GM19468 (cell line): ENCODE measurements around the gene PLPP7.
"Not testable (repeated sequence)": the region's sequence is repeated elsewhere in the genome, so short reads cannot be mapped to it uniquely, and the experiment has no call there.

Source experiments
- ATAC-seq: cut with Tn5 transposase; IDR thresholded peaks from one replicate; pipeline ENCODE4 v1.9.1; 2021; ENCODE audit warnings: mild to moderate bottlenecking, moderate library complexity, moderate number of reproducible peaks; ENCODE audit not compliant: unreplicated experiment; ENCODE audit errors: extremely low read depth

PLPP7 gene

DNA sequence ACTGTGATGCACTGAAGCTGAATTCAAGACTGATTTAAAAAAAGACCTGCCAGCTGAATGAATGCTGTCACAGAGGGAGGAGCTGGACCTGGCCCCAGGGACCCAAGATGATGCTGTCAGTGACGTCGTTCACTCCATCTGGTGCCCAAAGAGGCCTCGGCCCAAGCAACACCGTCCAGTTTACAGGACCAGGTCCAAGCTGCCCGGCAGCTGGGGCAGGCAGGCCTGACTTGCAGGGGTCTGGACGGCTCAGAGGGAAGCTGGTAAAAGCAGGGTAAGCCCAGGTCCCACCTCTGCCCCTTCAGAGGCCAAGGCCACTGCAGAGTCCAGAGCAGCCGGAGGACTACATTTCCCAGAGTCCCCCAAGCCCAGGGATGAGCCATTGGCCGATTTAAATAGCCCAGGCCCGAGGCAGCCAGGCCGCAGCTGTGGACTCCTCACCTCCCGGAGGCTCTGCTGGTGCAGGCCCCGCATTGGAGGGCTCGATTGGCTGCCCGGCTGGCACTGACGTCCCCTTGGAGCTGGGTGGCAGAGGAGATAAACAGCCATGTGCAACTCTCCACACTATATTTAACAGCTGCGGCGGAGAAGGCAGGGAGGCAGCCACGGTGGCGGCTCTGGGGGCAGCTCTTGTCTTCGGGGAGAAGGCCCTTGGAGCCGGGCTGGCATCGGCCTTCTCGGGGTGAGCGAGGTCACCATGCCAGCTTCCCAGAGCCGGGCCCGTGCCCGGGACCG is at the start of gene PLPP7:
PLPP7 (plus strand) TSS at position 423 of the 735 bp plus-strand sequence; CDS start at position 698, 275 bp downstream.
- no peak for ATAC-seq

DNA sequence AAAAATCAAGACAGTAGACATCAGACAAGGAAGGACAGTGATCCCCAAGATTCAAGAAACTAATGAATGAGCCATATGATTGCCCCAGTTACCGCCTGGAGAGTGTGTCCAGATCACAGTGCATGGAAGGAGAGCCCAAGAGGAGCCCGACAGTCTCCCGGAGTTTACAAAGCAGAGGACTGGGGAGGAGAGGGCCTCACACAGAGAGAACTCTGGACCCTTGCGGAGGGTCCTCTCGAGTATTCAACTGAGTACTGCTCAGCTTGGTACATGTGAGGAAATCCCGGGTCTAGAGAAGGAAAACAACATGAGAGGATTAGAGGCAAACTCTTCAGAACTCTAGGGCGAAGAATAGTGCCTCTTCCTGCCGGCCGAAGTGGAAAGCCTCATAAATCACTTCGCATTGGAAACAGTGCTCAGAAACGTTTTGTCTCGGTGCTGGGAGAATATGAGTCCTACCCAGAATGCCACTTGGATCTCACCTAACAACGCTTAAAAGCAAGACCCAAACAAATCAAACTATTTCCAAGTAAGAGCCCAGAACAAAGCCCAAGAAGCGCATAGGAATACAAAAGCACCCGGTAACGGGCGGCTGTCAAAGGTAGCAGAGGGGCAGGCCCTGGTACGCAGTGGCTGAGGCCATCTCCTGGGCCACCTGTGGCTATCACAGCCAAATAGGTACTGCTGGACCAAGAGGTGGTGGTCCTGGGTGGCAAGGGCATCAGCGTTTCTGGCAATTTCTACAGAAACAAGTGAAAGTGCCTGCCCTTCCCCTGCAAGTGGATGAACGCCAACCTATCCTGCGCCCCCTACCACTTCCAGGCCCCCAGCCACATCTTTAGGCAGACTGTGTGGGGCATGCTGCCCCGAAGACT is 49.2 kb upstream of the PLPP7 start:
- no peak for ATAC-seq

DNA sequence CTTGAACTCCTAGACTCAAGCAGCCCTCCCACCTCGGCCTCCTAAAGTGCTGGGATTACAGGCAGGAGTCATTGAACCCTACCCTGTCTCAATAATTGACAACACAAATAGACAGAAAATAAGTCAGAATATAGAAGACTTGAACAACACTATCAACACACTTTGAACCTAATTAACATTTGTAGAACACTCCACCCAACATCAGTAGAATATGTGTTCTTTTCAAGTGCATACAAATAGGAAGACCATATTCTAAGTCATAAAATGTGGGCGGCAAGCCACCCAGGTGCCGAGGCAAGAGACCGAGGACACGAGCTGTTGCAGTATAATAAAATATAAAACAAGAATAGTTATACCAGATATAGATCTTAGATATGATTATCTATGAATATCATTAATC is 45.2 kb upstream of the PLPP7 start:
- ATAC-seq = not testable (repeated sequence)

DNA sequence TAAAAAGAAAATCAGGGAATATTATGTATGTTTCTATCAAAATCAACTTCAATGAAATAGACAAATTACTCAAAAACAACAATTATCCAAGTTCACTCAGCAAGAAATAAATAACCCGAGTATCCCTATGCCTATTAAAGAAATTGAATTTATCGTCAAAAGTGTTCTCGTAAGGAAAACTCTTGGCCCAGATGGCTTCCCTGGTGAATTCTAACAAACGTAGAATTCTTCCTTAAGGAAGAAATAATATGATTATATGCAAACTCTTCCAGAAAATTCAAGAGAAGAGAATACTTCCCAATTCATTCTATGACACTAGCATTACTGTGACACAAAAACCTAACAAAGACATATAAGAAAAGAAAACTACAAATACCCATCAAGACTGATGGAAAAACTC is 42.9 kb upstream of the PLPP7 start:
- ATAC-seq = no peak

DNA sequence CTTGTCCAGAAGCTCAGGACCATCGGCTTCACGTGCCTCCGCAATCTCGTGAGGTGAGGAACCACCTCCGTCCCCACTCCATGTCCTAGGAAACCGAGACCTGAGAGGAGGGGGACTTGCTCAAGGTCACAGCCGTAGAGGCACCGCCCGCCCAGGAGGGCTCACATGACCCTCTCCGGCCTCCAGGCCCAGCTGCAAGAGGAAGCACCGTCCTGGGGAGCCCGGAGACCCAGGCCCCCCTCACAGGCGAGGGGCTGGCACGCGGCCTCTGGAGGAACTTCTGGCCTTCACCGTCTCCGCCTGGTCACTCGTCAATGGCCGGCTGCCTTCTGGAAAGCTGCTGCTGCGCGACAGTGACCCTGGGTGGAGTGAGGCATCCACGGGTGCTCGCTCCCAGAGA is 37.4 kb upstream of the PLPP7 start:
- no peak for ATAC-seq

DNA sequence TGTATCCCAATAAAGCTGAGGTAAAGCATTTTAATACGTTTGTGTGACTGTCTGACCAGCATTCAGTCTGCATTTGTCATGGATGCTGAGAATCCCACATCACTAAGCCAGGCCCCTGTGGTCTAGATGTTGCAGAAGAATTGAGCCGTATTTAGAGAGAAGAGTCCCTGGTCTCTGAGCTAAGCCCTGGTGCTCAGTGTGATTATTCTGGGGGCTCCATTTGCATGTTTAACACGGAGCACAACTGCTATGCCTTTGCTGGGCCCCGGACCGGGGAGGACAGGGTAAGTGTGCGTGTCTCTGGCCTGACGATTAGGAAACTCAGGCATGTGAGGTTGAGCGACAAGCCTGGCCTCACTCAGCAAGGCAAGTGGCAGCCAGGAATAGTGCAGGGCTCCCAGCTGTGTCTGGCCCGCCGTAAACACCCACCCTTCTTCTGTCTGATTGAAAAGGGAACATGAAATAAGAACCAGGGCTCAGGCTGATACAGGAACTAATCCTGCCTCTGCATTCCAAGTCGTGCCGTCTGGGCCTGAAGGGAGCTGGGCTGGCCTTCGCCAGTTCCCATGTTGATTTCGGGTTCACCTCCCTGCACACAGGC is 35.5 kb upstream of the PLPP7 start:
- ATAC-seq = no peak

DNA sequence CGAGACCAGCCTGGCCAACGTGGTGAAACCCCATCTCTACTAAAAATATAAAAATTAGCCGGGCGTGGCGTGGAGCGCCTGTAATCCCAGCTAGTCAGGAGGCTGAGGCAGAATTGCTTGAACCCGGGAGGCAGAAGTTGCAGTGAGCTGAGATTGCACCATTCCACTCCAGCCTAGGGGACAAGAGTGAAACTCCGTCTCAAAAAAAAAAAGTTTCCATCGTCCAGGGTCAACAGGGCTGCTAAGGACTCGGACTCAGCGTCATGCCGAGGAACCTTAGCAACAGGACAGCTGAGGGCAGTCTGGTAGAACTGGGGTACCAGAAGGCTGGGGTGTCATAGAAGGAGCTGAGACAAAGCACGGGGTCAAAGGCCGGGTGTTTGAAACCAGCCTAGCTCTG is 34.9 kb upstream of the PLPP7 start:
- no peak for ATAC-seq

DNA sequence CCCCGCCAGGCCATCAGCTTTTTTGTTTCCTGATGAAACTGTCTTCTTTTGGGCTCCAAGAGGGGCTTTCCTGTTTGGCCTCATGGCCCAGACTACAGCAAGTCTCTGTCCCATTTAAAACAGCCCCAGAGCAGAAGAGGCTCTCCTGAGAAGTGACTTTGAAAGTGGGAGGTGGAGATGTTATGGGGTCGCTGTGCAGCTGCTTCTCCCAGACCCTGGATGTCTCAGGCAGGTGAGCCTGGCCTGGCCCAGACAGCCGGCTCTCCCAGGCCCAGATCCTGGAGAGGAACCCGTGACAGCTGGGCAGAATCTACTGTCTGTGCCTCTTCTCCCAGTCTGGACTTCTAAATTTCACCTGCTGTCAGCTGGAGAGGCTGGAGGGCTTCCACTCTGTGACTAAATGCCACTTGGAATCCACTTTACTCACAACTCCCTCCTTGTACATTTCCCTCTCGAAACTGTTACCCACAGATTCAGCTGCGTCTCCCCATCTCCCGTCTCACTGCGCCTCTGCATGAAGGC is 33.8 kb upstream of the PLPP7 start:
- no peak for ATAC-seq

DNA sequence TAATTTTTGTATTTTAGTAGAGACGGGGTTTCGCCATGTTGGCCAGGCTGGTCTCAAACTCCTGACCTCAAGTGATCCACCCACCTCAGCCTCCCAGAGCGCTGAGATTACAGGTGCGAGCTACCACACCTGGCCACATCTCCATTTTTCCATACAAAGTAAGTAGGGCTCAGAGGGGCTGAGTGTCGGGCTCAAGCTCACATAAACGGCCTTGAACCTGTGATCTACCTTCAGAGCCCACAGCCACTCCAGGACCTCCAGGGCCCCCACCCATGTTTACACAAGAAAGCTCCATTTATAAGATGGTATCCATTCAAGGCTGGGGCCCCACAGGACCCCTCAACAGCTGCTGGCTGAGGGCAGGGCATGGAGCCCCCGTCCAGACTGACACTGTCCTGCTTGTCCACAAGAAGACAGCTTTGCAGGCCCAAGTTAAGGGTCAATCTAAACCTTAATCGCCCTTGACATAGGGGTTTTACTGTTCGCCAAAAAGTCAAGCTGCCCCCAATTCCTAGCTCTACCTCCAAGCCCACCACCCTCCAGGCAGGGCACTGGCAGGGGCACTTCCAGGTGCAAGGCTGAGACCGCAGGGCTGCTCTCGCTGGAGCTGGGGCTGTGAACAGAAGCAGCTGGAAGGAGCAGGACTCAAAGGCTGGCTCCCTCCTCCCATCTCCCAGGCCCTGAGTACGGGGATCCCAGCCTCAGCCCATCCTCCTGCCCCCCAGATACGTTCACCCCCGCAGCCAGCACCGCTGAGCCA is 32.1 kb upstream of the PLPP7 start:
- no peak for ATAC-seq

DNA sequence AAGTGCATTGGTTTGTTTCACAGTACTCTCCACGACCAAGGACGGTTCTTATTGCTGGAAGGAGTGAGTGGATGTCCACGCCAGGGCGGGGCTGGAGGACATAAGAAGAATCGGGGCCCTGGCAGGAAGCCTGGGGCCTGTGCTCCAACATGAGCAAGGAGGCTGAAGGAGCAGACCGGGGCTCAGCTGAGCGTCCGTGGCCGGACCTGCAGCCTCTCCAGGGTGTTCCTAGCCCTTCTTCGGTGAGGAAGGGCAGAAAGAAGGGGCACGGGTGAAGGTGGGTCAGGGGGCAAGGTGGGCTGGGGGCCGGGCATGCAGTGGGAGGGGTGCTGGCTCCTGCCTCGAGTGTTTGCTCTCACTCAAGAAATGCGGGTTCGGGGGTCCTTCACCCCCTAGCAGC is 31.3 kb upstream of the PLPP7 start:
- ATAC-seq = no peak

DNA sequence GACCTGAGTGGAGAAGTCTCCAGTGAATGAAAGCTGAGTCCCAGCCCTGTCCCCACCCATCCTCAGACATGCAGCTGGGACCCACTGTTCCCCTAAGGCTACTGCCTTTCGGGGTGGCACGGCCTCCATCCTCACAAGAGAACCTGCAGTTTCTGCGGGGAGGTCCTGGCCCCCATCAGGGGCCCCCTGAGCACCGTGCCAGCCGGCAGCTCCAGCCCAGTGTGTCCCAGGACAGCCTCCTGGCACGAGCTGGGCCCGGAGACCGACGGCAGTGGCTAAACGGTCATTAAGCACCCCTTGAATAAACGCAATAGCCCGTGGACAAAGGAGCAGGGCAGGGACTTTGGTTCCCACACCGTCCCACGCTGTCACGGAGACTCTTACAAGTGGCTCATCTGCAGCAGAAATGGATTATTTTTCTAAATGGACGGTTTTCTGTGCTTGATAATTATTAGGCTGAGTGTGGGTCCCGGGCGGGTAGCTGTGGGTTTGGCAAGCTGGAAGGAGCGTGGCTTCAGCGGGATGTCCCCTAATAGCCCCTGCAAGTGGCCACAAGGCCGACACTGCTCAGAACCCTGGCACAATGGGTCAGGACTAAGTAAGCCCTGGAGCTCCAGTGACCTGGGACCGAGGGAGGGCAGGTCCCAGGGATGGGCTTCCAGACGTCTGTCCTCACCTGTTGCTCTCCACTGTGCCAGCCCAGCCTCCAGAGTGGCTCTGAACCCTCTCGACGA is 30.7 kb upstream of the PLPP7 start:
- ATAC-seq = no peak

DNA sequence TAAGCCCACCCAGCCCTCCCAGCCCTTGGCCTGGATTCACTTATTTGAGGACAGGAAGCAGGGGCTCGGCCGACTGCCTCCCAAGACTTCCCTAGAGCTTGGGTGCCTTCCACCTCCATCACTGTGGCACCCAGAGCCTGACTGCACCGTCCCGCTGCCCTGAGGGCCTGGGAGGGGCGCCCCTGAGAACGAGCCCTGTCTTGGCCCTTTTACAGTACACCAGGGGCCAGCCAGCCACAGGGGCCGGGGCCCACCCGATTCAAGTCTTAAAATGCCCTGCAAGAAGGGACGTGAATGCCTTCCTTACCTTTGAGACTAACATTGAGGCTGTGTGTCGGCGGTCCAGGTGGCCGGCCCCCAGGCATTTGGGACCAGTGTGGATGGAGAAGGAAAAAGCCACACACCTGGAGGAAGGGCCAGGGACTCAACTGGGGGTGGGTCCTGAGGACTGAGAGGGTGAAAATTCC is 30.1 kb upstream of the PLPP7 start:
- no peak for ATAC-seq

DNA sequence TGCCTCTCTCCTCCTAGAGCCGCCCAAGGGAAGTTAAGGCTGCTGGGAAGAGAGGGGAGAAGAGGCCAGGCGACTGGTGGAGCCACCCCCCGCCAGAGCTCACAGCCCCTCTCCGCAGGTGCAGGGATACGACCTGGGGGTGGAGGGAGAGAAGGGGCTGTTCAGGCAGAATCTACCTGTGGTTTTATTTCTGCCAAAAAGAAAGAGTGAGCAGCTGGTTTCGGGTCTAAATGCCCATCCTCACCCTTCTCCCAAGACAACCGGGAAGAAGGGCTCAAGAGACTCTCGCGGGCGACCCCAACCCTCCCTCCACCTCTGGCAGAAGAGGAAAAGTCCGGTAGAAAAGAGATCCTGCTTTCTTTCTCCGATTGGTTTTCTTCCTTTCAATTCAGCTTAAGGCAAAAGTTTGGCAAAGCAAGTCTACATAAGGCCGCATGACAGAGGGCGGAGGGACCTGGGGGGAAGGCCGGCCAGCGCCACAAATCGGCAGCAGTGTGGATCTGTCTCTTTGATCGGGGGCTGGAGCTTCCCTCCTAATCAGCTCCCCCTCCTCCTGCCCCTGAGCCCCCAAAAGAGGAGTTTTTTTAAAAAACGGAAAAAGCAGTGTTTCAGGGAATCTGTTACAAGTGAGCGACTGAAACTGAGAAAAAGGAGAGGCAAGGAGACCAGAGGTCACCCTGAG is 29.5 kb upstream of the PLPP7 start:
- ATAC-seq = no peak

DNA sequence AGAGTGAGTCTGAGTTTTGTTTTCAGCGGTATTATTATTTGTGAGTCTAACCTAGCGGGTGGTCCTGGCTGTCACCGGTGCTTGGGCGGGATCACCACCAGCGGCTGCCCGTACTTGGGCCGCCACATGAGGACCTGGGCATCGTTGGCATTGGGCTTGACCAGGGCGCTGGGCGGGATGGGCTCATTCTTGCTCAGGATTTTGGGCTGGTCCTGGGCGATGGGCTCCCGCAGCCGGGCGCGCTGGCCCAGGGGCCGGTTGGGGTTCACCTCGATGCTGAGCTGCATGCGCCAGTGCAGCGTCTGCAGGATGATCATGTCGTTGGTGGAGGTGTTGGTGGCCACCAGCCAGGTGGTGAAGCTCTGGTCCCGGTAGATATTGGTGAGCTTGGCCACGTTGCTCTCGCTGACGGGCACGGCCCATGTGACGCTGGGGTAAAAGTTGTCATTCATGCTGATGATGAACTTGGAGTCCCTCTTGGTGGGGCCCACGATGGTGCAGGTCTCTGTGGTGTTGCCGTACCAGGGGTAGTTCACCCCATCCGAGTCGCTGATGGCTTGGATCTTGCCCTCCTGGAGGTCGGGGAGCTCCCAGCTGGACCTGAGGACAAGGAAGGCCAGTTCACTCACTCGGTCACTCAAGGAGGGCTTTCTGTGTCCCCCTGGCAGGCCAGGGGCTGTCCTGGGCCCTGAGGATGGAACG is 28.6 kb upstream of the PLPP7 start:
- no peak for ATAC-seq

DNA sequence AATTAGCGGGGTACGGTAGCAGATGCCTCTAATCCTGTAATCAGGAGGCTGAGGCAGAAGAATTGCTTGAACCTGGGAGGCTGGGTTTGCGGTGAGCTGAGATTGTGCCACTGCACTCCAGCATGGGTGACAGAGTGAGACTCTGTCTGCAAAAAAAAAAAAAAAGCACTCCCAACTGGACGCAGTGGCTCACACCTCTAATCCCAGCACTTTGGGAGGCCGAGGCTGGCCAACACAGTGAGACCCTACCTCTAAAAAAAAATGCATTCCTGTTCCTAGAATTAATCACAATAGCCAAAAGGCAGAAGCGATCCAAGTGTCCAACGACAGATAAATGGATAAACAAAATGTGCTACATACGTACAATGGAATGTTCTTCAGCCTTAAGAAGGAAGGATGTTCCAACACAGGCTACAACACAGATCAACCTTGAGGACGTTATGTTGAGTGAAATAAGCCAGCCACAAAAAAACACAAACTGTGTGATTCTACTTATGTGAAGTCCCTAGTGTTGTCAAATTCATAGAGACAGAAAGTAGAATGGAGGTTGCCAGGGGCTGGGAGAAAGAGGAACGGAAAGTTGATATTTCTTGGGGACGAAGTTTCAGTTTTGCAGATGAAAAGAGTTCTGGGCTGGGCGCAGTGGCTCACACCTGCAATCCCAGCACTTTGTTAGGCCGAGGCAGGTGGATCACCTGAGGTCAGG is 27.0 kb upstream of the PLPP7 start:
- ATAC-seq = no peak

DNA sequence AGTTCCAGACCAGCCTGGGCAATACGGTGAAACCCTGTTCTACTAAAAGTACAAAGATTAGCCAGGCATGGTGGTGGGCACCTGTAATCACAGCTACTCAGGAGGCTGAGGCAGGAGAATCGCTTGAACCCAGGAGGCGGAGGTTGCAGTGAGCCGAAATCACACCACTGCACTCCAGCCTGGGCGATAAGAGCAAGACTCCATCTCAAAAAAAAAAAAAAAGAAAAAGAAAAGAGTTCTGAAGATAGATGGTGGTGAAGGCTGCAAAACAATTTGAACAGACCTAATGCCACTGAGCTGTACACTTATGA is 26.5 kb upstream of the PLPP7 start:
- not testable (repeated sequence) for ATAC-seq

DNA sequence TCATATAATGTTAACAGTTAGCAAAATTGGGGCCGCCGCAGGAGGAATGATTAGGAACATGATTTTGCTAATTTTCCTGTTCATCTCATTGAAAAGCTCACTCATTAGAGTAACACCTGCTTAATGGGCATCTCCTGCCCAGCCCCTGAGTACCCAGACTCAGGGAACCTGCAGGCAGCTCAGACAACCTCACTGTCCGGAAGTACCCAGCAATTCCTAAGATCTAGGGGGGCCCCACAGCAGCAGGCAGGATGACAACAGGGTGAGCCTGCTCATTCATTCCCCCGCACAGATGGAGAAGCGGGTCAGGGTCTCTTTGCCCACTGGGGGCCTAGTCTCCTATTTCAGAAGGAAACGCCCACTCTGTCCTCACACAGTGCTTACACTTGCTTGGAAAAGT is 25.8 kb upstream of the PLPP7 start:
- ATAC-seq = no peak

DNA sequence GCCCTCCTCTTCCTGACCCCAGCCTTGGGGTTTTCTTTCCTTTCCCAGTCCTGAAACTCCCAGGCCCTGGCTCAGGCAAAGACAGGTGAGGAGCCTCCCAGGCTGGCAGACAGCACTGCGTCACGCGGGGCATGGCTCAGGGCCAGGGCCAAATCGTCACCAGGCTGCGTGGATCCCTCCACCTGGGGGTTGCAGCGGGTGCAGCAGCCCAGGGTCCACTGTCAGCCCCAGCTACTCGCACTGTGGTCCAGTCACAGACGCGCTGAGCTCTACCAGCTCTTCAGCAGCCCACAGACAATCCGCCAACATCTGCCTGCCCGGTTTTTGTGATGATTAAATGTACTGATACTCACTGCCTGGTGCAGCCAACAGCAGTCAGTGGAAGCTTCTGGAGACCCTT is 25.3 kb upstream of the PLPP7 start:
- ATAC-seq = no peak
